Forelimb muscle (tissue), 1 donor: ENCODE data around the gene PPP3CA. TPM values are rescaled to one million over a fixed set of nuclear protein-coding genes. Genes with fewer than 3 reads are reported as not detected.

Experiments used
- DNase-seq: peaks from one replicate; pipeline ENCODE4 v3.0.0-alpha.2; 2013; ENCODE audit warnings: low read depth
- polyA plus RNA-seq: library from polyadenylated mRNA; unstranded; fragments of 120-200 nt; gene quantifications from one replicate; pipeline ENCODE4 v1.2.1, GENCODE V29; 2013; ENCODE audit not compliant: insufficient read length

Gene PPP3CA
- polyA plus RNA-seq, 1 donor: 27.5 TPM

DNA sequence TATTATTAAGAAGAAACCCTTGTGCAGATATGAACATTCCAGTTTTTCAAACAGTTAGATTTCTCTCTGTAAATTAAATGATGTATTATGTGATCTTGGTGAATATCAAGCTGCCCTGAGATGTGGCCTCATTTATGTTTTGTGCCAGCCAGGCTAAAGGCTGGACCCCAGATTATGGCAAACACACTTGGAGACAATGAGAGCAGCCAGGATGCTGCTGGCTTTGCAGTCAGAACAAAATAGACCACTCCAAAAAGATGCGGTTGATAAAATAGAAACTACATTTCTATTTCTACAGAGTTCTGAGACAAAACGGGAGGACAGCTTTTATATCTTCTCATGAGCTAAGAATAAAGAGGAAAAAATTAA, 296.5 kb downstream of the PPP3CA start:
- no peak for DNase-seq

DNA sequence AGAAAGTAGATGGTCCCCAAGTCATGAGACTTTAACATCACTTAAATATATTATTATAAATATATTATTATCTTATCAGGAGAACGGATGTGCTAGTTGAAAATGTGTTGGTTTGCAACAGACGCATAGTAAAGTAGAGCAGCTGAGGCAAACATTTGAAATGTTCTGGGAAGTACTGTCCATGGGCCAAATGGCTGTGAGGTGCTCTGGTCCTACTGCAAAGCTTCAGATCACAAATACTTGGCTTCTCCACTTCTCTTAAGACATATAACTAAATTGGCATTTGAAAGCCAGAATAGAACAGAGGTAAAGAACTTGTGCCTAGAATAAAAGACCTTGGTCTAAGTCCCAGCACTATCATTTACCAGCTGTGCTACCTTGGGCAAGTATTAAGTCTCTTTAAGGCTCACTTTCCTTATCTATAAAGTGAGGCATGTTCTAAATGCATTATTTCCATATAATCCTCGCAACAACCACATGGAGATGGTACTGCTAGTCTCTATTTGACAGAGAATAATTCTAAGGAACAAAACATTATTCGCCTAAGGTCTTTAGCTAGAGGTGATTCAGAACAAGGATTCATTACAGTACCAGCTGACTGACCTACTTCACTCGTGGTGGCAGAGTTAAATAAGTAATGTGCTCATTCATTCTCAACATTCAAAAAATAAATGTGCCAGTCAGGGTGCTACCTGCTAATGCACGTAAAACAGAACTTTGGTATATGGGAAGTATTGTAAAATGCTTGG, 297.1 kb downstream of the PPP3CA start:
- no peak for DNase-seq

DNA sequence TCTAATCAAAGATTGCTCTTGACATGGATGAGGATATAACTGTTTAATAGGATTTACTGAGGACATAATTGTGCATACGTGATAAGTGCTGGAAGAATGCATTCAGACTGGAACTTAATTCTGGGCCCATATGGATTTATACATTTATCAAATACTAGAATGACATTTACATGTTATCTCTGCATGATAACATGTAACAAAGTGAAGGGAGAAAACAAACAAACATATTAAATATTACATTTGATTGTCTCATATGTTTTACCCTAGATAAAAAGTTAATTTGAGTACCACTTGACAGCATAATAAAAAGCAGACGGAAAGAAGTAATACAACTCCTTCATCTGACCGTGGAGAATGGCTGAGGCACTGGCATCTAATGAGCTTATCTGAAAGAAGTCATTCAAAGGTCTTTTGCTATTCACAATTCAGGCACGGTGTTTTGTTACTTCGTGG, 297.8 kb downstream of the PPP3CA start:
- no peak for DNase-seq

DNA sequence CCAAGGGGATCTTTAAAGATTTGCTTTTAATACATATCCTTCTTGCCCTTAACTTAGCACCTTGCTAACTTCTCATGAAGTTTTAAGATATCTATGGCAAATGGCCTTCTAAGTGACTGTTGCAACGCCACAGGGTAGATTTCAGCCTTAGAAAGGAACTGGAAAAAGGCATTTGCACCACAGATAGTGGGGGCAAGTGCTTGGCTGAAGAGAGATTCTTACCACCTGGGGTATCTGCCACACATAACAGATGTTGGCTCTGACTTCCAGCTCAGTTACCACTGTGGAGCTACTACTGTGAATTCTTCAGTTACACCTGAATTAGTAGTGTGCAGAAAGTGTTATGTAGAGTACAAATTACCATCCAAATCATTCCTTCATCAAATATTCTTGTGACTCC, 302.6 kb downstream of the PPP3CA start:
- no peak for DNase-seq

DNA sequence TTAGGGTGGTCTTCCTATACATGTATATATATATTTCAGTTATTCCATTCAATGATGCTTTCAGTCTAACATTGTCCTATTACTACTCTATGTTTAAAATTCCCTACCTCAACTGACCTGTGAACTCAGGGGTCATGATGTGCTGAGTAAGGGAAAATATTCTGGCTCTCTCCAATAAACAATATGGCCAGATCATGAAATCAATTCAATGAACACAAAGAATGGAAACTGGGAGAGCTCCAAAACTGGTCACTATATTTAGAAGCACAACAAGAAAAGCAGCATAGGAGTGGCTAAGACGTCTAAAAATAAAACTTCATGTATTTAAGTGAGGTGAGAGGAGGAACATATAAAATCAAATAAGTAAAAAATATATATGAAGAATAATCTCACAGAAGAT, 304.5 kb downstream of the PPP3CA start:
- no peak for DNase-seq

DNA sequence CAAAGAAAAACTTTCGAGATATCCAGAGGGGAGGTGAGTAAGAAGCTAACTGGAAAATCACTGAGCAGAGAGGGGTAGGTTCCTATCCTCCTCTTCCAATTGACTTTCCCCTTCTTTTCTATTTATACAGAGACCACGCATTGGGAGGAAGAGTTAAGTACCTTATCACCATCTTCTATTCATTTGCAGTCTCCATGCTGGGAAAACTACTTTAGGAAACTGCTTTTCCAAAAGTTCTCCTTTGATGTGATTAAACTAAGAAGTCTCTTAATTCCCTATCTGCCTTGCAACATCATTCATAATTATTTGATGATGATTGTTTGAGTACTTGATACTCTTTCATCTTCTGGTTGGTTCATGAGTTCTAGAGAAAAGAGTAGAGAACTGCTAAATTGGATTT, 306.6 kb downstream of the PPP3CA start:
- no peak for DNase-seq

DNA sequence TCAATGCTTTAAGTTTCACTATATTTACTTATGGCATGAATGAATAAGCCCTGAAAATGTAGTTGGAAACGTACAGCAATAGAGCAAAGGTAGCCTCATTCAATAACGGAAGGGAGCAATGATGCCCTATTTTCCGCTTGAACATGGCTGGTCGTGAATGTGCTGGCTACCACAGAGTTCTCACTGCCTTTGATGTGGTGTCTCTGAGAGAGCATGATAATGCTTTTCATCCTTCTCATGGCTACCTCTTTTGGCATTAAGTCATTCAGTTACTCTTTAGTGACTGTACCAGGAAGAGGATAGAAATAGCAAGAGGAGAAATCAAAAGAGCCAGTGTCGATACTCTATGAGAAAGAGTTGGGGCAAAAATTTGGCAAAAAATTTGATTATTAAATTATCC, 308.0 kb downstream of the PPP3CA start:
- DNase-seq: no peak

DNA sequence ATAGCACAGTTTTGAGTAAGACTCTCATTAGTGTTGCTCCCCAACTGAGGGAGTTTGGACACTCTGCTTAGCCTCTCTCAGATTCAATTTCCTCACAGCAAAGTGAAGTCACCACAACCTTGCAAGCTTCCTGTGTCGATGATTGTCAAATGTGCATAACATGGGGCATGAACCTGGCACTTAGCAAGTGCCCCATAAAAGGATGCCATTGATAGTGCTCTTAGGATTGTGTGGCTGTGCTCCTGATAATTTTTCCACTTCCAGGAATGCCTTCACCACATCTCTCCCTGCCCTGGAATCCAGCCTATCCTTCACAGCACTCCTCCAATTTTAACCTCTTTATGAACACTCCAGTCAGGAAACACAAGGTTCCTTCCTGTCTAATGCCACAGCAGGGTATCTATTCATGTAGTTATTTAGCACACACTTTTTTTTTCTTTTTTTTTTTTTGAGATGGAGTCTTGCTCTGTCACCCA, 309.4 kb downstream of the PPP3CA start:
- no peak for DNase-seq

DNA sequence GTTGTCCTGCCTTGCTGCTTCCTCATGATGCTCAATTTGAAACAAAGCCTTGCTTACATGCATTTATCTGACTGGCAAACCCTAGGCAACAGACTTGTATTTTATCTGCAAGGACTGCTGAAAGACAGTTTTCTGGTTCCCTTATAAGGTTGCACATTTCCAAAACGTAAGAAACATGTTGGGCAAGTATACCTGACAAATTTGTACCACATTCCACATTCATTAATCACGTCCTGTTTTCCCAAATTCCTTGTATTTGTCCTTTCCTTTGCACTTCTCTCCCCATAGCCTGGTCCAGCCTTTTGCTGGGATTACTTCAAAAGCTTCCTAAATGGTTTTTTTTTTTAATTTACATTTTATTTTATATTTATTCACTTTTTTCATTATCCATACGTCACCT, 310.1 kb downstream of the PPP3CA start:
- no peak for DNase-seq

DNA sequence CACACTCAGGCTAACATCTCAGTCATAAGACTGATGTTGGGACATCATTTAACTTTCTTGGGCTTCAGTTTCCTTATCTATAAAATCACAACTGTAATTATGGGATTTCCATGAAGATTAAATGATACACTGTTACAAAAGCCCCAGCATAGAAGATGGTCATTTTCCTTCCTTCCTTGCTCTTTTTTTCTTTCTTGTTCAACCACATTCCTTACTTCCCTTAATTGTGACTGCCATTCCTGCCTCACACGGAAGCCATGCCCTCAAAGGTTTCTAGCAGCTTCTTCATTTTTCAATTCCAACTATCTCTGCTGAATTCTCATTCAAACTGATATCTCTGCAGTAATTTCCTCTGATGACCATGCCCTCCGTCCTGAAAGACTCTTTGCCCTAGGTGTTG, 311.8 kb downstream of the PPP3CA start:
- no peak for DNase-seq

DNA sequence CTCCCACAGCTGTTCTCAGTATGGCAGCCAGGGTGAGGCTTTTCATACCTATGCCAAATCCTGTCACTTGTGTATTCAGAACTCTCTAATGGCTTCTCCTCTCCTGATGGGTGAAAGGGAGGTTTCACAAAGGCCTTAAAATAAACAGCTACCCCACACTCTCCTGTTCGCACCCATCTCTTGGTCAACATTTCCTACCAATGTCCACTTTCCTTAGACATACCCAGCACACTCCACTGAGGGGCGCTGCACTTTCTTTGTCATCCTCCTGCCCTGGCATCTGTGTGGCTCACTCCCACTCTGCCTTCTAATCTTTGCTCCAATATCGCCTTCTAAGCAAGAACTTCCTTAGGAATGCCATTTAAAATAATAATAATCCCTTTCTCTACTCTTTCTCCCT, 313.3 kb downstream of the PPP3CA start:
- no peak for DNase-seq

DNA sequence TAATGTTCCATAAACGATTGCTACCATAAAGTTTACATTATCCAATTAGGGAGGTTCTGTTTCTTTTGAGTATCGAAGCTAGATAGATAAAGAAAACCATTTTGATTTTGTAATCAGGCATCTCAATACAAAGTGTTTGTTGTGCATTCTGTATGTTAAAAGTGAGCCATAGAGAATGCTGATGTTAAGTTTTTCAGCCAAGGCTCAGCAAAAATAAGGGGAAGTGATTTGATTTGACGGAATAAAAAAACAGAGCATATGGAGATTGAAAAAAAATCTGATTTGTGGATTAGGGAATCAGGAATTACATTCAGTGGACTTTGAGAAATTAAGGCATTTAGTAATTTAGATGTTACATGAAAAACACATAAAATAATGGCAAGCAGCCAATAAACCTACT, 314.8 kb downstream of the PPP3CA start:
- no peak for DNase-seq

DNA sequence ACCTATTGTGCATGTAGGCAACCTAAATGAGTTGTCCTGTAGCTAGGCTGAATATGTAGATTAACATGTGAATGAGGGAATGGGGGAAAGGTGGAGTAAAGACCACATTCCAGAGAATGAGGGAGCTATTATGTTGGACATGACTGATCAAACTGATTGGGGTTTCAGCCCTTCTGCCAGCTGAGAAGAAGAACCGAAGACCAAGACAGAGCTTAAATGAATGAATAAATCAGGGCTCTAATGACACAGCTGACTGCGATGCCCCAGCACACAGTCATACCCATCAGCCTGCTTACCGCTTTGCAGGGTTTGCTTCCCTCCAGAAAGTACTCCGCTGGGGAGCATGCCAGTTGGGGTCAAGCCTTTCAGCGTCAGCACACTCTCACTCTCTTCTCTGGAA, 315.4 kb downstream of the PPP3CA start:
- no peak for DNase-seq

DNA sequence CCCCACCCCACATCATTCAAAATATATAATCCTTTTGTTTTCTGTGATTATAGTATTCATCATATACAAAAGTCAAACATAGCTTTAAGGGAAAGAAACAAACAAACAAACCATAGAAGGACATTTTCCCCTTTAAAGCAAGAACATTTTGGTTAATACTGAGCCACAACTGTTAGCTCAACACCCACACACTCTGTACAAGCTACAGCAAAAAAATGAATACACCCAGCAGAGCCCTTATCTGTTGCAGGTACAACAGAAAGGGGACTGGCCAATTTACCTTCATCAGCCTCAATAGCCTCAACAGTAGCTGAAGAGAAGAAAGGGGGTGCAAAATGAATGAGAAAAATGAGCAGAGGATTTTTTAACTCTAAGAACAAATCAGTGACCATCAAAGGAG, 318.4 kb downstream of the PPP3CA start:
- no peak for DNase-seq

DNA sequence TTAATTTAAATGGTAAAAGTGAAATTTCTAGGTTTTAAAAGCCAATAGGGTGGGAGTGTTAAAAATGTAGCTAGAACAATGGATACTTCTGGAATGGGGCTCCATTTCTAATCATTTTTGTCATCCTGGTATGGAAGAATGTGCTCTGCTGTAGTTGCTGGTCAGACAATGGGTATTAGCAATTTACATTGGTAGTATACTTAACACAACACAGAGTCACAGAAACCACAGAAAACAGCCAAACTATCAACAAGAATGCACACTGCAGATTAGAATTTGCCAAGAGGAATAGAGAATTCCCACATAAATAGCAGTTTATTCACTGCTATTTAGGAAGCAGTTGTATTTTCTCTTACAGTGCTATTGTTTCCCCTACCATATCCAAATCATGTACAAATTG, 319.6 kb downstream of the PPP3CA start:
- no peak for DNase-seq

DNA sequence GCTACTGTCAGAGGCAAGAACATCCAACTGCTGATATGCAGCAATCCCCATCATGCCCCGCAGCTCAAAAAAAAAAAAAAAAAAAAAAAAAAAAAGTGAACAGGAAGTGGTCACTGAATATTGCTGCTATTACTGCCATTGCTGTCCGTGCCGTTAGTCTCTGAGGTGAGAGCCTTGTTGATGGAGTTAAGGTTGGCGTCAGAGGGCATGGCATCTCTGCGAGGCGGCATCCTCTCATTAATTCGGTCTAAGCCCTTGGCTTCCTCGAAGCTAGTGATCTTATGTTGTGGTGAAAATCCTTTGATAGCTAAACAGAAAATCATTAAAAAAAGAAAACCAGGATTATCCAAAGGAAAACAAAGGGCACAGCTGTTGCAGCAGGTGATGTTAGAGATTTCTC, 321.6 kb downstream of the PPP3CA start:
- DNase-seq: no peak

DNA sequence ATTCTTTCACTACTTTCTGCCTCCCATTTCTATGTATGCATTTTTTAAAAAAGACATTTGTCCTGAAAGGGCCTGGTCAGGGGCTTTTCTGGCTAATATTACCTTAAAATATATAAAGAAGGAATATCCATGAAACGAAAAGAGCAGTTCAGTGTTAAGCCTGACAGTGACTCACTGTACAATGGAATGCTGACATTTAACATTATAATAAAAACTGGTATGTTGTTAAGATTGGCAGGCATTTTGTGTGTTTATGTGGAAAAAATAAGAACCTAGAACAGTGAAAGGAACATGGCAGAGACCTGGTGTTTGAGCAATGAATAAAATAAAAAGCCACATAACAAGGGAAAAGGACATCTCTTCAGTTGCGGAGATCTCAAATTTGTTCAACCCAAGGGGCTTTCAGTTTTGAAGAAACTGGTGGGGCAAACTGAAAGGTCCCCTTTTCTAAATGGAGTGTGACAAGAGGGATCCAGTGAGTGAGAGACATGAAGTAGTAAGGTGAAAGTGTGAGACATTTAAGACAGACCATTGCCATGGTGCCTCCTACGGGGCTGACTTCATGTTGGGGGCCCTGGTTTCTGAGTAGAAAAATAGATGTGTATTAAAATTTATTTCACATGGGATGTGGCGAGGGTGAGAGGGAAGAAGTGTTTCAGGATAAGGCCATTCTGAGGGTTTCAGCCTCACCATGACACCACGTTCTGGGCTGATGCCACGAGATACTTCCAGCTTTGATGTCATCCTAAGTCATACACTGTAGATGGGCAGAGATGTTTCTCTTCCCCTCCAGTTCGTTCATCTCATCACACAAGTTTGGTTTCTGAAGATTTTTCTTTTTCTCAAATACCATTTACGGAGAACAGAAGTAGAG, 324.9 kb downstream of the PPP3CA start:
- DNase-seq: no peak

DNA sequence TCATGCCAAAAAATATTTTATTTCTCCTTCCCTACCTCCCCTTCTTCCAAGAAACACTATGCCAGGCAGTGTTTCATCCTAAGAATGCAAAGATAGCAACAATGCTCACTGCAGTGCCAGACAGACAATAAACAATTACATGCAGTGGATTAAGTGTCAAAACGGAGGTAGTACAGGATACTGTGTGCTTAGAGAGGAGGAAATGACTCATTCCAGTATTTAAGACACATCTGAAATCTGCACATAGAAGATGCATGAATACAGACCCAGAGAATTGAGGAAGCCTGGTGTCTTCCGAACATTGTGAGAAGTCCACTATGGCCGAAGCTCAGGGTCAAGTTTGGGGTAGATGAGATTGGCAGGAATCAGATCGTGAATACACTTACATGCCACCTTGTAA, 326.4 kb downstream of the PPP3CA start:
- DNase-seq: no peak

DNA sequence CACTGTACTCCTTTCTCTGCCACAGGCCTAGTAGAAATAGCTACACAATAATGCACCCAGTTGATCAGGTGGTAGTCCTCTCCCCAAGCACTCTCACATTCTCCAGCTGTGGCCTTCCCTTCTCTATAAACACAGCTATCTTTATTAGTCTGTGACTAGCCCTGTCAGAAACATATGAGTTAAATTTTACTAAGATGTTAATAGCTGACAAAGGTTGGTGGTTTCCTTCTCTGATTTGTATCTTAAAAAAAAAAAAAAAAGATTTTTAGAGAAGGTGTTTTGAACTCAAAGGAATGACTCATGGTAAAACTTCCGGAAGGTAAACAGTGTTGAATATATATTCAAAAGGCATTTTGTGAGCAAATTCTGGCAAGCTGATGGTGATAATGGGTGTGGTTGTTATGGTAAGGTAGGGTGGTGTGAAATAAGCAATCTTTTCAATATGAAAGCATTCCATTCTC, 327.4 kb downstream of the PPP3CA start:
- DNase-seq: no peak

DNA sequence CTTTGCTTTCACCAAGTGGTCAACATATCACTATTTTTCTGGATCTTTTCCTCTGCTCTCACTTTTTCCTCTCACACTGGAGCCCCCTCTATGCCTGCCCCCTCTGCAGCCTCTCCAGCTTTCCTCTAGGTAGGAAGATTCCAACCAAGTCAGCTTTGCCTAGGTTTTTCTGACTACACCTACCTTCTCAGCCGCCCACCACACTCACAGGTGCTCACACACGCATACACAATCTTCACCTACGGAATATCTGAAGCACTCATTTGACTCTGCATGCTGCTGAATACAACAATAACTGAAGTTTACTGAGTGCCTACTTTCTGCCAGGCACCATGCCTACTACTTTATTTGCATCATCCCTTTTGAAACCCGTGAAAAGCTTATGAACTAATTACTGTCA, 328.0 kb downstream of the PPP3CA start:
- no peak for DNase-seq

DNA sequence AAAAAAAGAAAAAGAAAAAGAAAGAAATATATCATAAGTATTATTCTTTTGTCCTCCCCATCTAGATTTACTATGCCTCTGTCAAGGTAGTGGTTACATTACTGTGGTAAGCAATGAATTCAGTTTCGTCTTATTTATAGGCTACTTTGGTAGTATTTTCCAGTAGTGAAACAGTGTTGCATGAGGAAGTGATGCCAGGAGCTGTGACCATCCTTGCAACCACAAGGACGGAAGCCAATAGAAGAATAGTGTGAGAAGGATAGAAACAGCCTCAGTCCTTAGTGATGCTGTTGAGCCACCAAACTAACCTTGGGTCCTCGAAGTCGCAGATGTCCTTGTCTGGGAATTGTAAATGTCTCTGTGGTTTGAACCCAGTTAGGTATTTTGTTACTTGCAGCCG, 328.5 kb downstream of the PPP3CA start:
- DNase-seq: no peak

DNA sequence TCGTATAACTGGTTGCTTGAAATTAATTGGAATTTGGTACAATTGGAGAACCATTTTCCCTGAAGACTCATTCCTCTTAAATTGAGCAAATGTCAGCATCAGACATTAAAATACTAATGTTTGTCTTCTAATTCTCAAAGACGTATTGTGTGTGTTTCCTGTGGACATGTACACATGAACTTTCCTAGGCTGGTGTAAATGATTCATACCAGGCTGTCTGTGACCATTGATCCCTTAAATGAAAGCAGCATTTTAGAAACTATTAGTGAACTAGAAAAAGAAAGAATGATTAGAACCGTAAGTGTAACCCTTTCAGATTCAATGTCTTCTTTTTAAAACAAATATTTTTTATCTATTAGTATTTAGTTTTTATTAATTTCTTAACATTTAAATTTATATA, 332.9 kb downstream of the PPP3CA start:
- no peak for DNase-seq

DNA sequence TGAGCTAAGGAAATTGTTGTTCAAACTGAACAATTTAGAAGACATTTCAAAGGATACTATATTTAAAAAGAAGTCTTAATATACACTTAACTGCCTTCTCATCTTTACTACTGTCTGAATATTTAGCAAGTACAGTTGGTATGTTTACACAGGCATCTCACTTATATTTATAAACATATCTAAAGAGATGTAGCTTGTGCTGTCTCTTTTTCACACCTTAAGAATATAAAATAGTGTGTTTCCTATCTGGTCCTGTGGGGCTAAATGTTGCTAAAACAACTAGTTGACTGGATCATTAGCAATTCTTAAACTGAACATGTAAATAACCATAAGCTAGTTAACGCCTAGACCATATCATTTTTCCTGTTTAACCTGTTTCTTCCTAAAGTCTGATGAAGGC, 336.3 kb downstream of the PPP3CA start:
- DNase-seq: no peak
